ENCODE results near the gene LIPF.
"Not testable (repeated sequence)": the region's sequence is repeated elsewhere in the genome, so short reads cannot be mapped to it uniquely, and the experiment has no call there.

LIPF gene

GRCh38 chr10:88661018-88661417, 3.2 kb upstream of the LIPF start:
- DNase-seq (ENCODE audit: extremely low read depth, insufficient read length) = no peak
- Histone ChIP-seq H3K4me3 (replicated peaks; ENCODE audit: low read depth, low read length) (no peak overlapping the region), H3K27me3 (replicated peaks; ENCODE audit: control insufficient read depth, insufficient read depth, low read length) (no peaks in the 10 kb centered on the region), H3K36me3 (ENCODE audit: control insufficient read depth, insufficient read depth, low read length) (no peaks in the 10 kb centered on the region)
- TF ChIP-seq, protein P1, sequence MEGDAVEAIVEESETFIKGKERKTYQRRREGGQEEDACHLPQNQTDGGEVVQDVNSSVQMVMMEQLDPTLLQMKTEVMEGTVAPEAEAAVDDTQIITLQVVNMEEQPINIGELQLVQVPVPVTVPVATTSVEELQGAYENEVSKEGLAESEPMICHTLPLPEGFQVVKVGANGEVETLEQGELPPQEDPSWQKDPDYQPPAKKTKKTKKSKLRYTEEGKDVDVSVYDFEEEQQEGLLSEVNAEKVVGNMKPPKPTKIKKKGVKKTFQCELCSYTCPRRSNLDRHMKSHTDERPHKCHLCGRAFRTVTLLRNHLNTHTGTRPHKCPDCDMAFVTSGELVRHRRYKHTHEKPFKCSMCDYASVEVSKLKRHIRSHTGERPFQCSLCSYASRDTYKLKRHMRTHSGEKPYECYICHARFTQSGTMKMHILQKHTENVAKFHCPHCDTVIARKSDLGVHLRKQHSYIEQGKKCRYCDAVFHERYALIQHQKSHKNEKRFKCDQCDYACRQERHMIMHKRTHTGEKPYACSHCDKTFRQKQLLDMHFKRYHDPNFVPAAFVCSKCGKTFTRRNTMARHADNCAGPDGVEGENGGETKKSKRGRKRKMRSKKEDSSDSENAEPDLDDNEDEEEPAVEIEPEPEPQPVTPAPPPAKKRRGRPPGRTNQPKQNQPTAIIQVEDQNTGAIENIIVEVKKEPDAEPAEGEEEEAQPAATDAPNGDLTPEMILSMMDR (IDR thresholded peaks at IDR 0.05; ENCODE audit: insufficient read depth, low read length, poor library complexity, severe bottlenecking) = no peak

DNA sequence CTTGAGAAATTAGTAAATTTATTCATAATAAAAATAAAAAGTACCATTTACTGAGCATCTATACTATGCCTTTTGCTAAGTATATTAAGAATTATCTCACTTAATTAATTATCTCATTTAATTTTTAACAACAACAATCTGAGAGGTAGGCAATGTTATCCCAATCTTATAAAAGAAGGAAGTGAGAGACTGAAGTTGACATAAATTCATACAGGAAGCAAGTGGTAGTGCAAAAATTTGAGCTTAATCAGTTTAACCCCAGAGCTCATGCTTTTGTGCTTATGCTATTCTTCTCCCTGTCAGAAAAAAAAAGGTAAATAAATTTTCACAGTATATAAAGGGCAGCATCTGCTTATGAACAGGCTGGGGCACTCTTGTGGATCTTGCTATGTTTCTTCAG, 2.7 kb upstream of the LIPF start:
- no peak for DNase-seq (ENCODE audit: extremely low read depth, insufficient read length)
- no peaks in the 10 kb centered on the region for H3K27me3 ChIP-seq (replicated peaks; ENCODE audit: control insufficient read depth, insufficient read depth, low read length)
- TF ChIP-seq, protein P1 (IDR thresholded peaks at IDR 0.05; ENCODE audit: insufficient read depth, low read length, poor library complexity, severe bottlenecking) = no peak
- no peak overlapping the region for H3K4me3 ChIP-seq (replicated peaks; ENCODE audit: low read depth, low read length)
- no peaks in the 10 kb centered on the region for H3K36me3 ChIP-seq (ENCODE audit: control insufficient read depth, insufficient read depth, low read length)

- not testable (repeated sequence) for DNase-seq (ENCODE audit: extremely low read depth, insufficient read length); H3K4me3 ChIP-seq (replicated peaks; ENCODE audit: low read depth, low read length); H3K27me3 ChIP-seq (replicated peaks; ENCODE audit: control insufficient read depth, insufficient read depth, low read length); H3K36me3 ChIP-seq (ENCODE audit: control insufficient read depth, insufficient read depth, low read length)
These were observed 1.1 kb upstream of the LIPF start for GRCh38 chr10:88663153-88663552.

GRCh38 chr10:88668465-88668864, 4.2 kb downstream of the LIPF start:
- Histone ChIP-seq H3K36me3 (ENCODE audit: control insufficient read depth, insufficient read depth, low read length) (no peaks in the 10 kb centered on the region), H3K4me3 (replicated peaks; ENCODE audit: low read depth, low read length) (no peak overlapping the region), H3K27me3 (replicated peaks; ENCODE audit: control insufficient read depth, insufficient read depth, low read length) (no peaks in the 10 kb centered on the region)
- TF ChIP-seq, protein P1 (IDR thresholded peaks at IDR 0.05; ENCODE audit: insufficient read depth, low read length, poor library complexity, severe bottlenecking) = no peak
- DNase-seq (ENCODE audit: extremely low read depth, insufficient read length) = no peak

- peak; percentile 23 for DNase-seq (ENCODE audit: extremely low read depth, insufficient read length)
- Histone ChIP-seq H3K27me3 (replicated peaks; ENCODE audit: control insufficient read depth, insufficient read depth, low read length) (no peaks in the 10 kb centered on the region), H3K36me3 (ENCODE audit: control insufficient read depth, insufficient read depth, low read length) (no peaks in the 10 kb centered on the region), H3K4me3 (replicated peaks; ENCODE audit: low read depth, low read length) (no peak overlapping the region)
- TF ChIP-seq, protein P1 (IDR thresholded peaks at IDR 0.05; ENCODE audit: insufficient read depth, low read length, poor library complexity, severe bottlenecking) = no peak
These were observed 6.3 kb downstream of the LIPF start for GRCh38 chr10:88670497-88670896.

DNA sequence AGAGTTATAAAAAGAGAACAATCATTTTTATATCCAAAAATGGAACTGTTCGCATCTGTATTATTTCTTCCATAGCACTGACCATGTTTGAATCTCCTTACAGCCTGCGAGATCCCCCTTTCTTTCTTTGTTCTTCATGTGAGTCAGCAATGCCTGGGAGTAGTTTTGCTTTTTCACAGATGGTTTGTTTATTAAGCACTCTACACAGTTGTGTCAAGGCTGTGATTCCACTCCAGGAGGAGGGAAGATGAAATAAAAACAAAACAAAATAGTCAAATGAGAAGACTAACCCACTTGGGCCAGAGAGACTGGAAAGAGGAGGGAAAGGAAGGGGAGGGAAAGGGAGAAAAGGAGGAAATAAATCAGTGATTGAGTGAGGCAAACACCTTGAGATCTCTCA, 7.8 kb downstream of the LIPF start:
- DNase-seq (ENCODE audit: extremely low read depth, insufficient read length) = no peak
- H3K27me3 ChIP-seq (replicated peaks; ENCODE audit: control insufficient read depth, insufficient read depth, low read length) = no peaks in the 10 kb centered on the region
- no peak overlapping the region for H3K4me3 ChIP-seq (replicated peaks; ENCODE audit: low read depth, low read length)
- H3K36me3 ChIP-seq (ENCODE audit: control insufficient read depth, insufficient read depth, low read length) = no peaks in the 10 kb centered on the region
- TF ChIP-seq, protein P1 (IDR thresholded peaks at IDR 0.05; ENCODE audit: insufficient read depth, low read length, poor library complexity, severe bottlenecking) = no peak

Measured in GM06990 (cell line).